HG02970 (cell line): Measurements from ENCODE around the gene DNM3.

Experiments
- ATAC-seq: cut with Tn5 transposase; IDR thresholded peaks from one replicate; pipeline ENCODE4 v1.9.1; 2021; ENCODE audit warnings: mild to moderate bottlenecking, moderate library complexity, moderate number of reproducible peaks; ENCODE audit not compliant: unreplicated experiment, low FRiP score

Gene DNM3

GRCh38 chr1:172085317-172085716 is 244.0 kb downstream of the DNM3 start:
- ATAC-seq, result no peak

DNA sequence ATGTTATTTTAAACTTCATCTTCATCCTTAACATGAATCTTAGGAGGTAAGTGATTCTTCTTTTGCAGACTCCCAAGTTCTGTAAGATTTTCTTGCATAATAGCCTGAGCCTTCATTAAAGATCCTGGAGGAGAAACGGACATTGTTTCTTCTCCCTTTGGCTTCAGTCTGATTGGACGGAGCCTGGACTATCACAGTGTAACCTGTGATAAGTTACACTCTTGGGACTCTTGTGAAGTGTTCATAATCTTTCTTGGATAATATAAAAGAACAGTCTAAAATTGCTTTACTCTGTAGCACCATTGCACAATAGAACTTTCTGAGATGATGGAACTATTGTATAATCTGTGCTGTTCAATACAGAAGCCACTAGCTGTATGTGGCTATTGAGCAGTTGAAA is 244.8 kb downstream of the DNM3 start:
- no peak for ATAC-seq

DNA sequence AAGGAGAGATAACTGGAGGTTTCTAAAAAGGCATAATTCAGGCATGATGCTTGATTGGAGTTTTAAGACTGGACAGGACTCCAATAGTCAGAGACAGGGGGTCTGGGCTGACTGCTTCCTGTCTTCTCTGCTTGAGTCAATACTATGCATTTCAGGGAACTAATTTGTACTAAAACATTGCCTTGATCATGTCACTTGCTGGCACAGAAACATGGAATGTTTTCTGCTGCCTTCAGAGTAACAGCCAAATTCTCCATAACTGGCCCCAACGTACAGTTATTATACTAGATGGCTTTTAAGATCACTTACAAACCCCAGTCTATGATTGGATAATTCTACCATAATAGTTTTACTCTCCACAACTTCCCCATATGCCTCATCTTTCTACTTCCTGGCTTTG is 247.0 kb downstream of the DNM3 start:
- ATAC-seq, result no peak

DNA sequence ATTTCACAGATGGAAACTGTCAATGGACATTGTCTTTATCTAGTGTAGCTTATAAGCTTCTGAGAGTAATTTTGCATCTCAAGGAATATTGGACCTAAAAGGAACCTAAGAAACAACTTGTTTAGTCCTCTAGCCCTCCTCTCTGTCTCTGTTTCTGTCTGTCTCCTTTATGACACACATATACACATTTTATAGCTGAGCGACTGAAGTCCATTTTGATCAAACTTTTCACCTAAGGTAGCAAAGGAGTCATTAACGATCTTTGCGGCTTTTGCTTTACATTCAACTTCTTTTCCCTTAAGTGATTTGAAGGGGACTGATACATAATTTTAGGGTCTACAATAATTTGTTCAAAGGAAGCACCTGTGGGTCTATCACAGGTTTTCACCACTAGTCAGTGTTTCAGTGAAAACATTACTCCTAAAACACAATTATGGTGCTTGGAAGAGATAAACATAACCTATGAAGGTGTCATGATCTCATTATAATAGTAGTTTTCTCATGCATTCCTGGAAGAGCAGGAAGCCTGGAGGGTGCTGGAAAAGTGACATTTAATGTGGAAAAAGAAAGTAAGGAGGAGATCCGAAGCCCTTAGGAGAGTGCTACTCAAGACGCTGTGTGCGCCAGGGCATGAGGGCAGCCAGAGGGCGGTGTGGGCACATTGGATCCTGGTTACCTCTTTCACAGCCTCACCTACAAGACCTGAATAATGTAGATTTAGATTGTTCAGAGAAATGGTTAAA is 248.6 kb downstream of the DNM3 start:
- no peak for ATAC-seq

DNA sequence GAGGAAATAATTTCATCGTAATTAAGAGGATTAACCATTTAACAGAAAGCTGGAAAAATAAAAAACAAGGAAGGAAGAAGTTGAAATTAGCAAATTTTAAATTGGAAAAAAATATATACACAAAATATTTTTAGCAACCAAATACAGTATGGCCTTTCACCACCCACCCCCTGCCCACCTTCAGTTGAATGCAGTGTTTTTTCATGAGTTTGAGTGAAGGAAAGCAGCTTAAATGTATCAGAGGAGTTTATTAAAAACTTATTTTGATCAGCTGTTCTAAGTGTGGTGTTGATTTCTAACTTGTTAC is 249.2 kb downstream of the DNM3 start:
- ATAC-seq, result no peak

GRCh38 chr1:172095846-172096245 is 254.5 kb downstream of the DNM3 start:
- no peak for ATAC-seq

DNA sequence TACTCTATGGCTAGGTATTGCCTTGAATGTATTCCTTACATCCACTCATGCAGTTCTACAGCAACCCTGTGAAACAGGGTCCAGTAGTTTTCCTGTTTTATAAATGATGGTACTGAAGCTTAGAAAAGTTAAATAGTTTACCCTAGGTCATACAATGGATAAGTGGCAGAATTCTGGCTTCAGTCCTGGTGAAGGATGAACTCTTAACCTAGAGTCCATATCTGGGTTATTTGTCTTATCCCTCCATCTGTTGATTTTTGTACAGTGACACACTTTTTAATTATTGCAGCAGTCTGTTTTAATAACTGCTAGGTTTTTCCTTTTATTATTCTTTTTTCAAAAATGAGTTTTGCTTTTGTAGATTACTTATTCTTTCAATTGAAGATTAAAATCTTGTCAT is 263.9 kb downstream of the DNM3 start:
- no peak for ATAC-seq

- ATAC-seq, result no peak
These were observed 266.1 kb downstream of the DNM3 start for GRCh38 chr1:172107316-172107975.

DNA sequence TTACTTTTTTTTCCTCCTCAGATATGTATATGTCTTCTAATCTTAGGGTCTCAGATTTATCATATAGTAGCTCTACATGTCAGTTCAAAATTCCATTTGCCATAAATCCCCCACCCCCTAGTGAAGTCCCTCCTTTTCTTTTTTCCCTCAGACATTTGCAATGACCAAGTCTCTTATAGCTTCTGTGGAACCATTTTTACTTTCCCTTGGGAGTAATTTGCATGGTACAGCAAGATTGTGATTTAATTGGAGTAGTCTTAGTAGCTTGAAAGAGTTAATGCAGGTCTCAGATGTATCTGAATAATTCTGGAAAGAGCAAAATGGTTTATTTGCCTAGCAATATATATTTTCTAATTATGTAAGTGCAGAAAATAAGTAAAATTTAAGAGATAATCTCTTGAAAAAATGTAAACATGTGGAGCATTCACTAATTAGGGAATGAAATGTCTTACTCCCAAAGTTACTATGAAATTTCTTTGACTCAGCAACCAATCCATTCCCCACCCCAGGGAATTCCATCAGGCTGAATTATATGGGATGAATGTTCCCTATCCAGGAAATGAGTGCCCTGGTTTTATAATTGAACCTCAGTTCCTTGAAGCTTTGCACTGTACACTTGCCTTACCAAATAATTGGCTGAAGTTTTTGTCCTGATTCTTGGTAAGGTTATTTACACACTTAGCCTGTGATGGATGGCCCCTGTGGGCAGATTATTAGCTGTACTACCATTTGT is 267.0 kb downstream of the DNM3 start:
- no peak for ATAC-seq

DNA sequence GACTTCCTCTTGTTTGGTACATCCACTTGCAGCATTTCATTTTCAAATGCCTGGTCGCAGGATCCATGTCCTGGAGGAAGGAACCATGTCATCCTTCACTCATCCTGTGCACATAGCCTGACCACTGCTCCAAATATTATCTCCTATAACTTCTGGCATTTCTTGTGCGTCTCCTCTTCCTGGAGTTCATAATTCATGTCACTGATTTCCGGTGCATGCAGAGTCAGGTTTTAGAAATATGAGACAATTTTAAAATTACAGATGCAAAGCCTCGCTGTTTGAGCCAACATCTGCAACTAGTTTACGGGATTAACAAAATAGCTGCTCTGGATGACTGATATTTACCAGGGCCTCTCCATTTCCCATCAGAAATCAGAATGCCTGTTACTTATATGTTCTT is 268.1 kb downstream of the DNM3 start:
- no peak for ATAC-seq

DNA sequence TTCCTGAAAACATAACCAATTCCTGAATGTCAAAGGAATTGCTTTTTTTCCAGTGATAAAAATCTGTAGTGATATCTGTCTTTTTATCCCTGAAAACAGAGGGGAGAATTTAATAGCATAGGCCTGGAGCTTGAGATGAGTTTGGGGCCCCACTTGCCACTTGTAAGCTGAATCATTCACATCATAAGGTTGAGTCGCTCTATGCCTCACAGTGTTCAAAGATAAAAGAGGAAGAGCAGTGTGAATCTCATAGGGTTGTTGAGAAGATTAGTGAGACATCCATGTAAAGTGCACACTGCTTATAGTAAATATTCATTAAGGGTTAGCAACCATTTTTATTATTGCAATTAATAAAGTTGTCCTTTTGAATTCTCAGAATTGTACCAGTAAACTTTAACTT is 271.3 kb downstream of the DNM3 start:
- ATAC-seq, result no peak

GRCh38 chr1:172117800-172118199 is 276.5 kb downstream of the DNM3 start:
- ATAC-seq, result no peak

DNA sequence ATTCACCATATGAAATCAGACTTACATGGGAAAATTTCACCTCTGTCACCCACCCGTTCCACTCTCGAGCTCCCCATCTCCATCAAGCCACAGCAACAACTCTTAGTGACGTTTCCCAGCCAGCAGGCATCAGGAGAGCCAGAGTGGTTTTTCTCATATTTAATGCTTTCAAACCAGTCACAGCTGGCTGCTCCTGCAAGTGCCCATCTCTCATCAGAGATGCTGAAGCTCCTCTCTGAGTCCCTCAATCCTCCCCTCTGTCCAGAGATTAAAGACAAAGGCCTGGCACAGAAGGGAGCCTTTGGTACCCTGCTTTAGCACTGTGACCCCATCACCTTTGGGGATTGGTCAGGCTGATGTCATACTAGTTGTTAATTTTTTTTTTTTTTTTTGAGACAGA is 277.3 kb downstream of the DNM3 start:
- ATAC-seq, result no peak

- no peak for ATAC-seq
These were observed 277.9 kb downstream of the DNM3 start for GRCh38 chr1:172119184-172119583.

GRCh38 chr1:172120381-172120780 is 279.1 kb downstream of the DNM3 start:
- ATAC-seq, result no peak

DNA sequence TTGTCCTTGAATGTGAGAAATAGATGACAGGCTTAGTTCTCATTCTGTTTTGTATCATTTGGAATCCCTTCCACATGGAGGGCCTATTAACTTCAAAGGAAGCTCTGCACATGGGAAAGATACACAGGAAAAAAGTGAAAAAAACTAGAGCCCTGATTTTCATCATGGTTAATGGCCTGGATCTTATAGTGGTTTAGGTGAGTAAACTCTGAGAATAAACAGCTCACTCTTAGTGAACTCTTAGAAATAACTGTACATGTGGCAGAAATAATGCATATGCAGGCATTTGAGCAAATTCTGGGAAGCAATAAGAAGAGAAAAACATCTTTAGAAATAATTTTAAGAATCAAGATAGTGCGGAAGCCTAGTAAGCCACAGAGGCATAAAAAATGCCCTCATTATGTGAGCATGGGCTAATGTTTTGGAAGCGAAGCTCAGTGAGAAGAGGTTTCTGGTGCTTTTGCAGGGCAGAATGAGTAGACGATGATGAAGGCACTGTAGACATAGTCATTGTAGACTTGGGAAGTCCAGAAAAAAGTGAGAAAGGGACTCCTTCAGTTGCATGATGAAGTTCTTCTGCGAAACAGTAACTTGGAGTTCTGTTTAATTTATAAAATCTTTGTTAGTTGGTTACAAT is 279.9 kb downstream of the DNM3 start:
- no peak for ATAC-seq

DNA sequence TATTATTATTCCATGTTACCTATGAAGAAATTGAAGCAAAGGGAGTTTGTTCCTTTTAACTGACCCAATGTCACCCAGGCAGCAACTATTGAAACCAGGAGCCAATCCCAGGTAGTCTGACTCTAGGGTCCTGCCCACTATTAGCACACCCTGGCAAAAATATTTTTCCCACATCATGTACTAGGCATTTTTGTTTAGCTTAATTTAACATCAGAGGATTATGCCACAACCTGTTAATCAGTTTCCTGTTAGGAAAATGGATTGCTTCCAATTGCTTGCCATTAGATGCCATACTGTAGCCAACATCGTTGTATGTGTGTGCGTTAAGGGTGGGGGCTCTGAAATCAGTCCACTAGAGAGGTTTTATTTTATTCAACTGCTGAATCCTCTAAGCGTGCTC is 281.1 kb downstream of the DNM3 start:
- no peak for ATAC-seq

- no peak for ATAC-seq
These were observed 284.0 kb downstream of the DNM3 start for GRCh38 chr1:172125250-172125649.

DNA sequence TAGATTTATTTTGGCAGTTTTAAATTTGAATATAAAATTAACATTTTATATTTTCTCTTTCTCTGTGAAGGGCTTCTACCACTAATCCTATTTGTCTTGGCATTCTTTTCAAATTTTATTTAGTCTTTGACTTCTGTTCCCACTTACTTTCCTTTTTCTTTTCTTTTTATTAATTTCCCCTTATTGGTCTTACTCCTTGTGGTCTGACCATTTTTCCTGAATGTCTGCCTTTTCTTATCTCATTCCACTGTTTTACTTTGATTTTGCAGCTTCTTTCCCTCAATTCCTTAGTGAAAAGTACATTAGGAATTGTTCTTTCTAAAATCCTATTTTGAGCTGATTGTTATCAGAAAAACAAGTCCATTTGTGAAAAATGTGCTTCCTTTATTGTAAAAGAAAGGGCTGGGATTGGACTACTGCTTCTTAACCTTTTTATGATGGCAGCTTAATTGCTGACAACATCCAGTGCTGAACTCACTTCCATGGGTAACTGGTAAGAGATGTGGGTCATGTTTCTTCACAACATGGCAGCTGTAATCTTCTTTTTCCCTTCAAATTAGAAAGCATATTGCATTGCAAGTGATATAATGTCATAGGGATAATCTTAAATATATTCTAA is 284.6 kb downstream of the DNM3 start:
- ATAC-seq, result no peak

DNA sequence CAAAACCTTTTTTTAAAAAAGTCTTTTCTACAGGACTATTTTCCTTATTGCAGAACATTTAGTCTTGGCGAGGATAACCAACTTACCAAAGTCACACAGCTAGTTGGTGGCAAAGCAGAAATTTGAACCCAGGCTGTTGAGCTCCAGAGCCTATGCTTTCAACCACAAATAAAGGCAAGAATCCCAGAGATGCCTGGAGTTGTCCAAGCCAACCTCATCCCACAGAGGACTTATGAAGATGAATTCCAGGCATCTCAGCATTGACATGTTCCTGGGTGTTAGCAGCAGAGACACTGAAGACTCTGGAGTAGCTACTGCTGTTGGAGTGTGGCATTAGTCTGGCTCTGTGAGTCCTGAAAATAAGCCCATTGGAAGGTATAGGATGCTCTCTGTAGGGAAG is 291.5 kb downstream of the DNM3 start:
- no peak for ATAC-seq
